VCaP (cell line): ENCODE measurements around the gene LCNL1.

Source experiments
- H3K27ac ChIP-seq: fragments of 450-650 bp; 2 replicates; pipeline ENCODE4 v1.5.1; 2017
- TF ChIP-seq, protein P1 (sequence below): fragments of 450-650 bp; conservative IDR thresholded peaks from 2 replicates; pipeline ENCODE4 v1.5.1; 2017; ENCODE audit warnings: mild to moderate bottlenecking, moderate library complexity

Gene LCNL1

DNA sequence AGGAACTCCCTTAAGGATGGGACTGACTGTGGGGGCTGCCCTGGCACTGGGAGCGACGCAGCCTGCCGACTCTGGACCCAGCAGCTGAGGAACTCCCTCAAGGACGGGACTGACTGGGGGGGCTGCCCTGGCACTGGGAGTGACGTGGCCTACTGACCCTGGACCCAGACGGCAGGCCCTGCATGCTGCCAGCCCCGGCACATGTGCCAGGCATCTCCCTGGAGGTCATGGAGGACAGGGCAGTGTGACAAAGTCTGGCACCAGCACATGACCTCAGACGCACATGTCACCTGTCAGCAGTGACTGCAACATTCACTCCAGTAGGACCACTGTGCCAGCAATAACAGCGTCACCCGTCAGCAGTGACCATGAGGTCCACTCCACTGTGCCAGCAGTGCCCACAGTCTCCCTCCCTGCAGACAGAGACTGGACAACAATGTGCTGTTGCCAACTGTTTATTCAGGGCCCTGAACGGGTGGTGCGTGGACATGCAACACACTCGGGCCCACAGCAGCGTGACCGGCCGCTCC lies 42.7 kb upstream of the LCNL1 start:
- TF ChIP-seq, protein P1, sequence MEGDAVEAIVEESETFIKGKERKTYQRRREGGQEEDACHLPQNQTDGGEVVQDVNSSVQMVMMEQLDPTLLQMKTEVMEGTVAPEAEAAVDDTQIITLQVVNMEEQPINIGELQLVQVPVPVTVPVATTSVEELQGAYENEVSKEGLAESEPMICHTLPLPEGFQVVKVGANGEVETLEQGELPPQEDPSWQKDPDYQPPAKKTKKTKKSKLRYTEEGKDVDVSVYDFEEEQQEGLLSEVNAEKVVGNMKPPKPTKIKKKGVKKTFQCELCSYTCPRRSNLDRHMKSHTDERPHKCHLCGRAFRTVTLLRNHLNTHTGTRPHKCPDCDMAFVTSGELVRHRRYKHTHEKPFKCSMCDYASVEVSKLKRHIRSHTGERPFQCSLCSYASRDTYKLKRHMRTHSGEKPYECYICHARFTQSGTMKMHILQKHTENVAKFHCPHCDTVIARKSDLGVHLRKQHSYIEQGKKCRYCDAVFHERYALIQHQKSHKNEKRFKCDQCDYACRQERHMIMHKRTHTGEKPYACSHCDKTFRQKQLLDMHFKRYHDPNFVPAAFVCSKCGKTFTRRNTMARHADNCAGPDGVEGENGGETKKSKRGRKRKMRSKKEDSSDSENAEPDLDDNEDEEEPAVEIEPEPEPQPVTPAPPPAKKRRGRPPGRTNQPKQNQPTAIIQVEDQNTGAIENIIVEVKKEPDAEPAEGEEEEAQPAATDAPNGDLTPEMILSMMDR, result no peak
- H3K27ac ChIP-seq, result no peak overlapping the region

DNA sequence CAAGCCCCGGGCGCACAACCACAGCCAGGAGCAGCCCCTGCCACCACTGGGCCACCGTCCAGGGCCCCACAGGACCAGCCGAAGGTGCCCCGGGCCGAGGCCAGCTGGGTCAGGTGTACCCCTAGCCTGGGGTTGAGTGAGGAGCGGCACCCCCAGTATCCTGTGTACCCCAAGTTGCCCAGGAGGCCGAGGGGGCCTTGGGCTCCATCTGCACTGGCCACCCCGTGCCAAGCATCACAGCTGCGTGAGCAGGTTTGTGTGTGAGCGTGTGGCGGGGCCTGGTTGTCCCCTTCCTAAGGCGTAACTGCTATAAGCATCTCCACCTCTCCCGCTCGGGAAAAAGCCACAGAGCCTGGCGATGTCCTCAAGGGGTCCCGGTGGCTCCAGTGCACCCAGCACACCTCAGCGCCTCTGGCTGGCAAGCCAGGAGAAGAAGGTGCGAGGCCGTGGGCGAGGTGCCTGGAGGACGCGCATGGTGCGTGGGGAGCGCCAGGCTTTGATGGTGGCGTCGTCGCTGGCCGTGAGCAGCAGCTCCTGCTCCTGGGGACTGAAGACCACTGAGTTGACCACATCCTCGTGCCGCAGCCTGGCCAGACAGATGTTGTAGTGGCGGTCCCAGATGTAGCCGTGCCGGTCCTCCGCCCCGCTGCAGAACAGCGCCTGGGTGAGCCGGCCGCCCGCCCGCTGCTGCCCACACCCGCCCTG lies 42.1 kb upstream of the LCNL1 start:
- TF ChIP-seq, protein P1, result no peak
- H3K27ac ChIP-seq, result no peak overlapping the region

DNA sequence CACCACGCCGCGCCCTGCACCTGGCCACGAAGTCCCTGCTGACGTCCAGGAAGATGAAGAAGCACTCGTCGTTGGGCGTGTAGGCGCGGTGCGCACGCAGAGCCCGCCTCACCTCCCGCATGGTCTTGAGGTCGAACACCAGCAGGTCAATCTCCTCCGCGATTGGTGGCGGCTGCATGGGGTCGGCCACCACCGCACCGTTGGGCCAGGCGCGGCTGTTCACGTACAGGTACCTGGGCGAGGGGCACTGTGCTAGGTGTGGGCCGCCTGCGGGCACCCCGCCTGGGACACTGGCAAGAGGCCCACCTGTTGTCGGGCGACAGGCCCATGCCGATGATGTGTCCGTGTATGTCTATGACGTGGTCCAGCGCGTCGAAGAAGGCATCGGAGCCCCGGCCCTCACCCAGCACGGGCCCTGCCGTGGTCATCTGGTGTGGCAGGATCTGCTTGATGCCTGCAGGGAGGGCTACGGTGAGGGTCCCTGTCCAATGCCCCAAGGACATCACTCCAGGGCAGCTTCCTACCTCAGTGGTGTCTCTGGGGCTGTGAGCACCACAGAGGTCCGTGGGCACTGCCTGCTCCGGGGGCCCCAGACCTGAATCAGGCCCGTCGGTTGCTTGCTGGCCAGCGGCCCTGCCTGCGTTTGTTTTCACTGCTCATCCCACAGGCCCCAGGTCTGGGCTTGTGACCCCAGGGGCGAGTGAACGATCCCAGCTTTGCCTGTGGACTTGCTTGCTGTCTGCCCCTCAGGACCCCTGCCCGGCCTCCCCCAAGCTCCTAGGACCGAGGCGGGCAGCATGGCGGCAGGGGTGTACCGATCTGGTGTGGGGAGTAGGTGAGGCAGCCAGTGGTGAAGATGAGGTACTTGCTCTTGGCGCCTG lies 41.3 kb upstream of the LCNL1 start:
- TF ChIP-seq, protein P1, result no peak
- no peak overlapping the region for H3K27ac ChIP-seq

DNA sequence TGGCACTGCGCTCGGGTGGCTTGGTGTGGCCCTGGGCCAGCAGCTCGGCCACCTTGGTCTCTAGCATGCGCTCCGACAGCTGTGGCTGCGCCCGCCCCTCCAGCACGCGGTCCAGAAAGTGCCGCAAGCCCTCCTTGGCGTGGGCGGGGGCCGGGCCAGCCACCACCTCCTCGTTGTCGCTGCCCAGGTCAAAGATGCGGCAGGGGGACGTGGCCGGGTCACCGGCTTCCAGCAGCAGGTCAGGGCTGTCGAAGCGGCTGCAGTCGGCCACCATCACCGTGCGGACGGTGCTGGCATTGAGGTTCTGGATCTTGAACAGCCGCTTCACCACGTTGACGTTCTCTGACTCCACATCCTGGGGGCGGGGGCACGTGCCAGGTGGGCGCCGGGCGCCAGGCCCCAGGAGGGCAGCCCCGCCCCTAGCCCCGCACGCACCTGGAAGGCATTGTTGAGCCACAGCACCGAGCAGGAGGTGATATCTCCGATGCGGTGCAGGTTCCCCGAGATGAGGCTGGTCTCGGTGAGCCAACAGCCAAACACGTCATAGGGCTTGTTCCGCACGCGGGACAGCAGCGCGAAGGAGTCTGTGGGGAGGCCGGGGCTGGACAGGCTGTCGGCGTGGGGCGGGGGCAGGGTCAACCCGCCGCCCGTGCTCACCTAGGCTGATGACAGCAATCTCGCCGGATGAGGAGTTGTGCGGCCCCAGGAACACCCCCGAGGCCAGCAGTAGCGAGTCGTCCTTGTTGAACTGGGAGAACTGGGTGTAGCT lies 40.5 kb upstream of the LCNL1 start:
- H3K27ac ChIP-seq, result peak overlapping the region; percentile 97; the same call in 1 of the 2 replicates
- TF ChIP-seq, protein P1, result no peak

DNA sequence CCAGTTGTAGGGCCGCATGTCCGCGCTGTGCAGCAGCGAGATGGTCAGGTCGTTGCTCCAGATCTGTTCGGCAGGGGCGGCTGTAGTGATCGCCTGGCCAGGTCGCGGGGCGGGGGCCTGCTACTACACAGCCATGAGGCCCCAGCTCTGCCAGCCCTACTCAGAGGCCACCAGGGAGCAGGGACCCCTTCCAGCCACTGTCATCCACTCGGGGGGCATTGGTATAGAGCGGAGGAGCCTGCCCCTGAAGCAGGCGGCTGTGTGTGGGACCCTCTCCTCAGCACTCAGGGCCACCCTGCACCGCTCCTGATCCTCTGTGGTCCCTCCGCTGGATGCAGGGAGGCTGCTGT lies 39.9 kb upstream of the LCNL1 start:
- peak overlapping the region; percentile 97; the same call in 1 of the 2 replicates for H3K27ac ChIP-seq
- TF ChIP-seq, protein P1, result no peak

DNA sequence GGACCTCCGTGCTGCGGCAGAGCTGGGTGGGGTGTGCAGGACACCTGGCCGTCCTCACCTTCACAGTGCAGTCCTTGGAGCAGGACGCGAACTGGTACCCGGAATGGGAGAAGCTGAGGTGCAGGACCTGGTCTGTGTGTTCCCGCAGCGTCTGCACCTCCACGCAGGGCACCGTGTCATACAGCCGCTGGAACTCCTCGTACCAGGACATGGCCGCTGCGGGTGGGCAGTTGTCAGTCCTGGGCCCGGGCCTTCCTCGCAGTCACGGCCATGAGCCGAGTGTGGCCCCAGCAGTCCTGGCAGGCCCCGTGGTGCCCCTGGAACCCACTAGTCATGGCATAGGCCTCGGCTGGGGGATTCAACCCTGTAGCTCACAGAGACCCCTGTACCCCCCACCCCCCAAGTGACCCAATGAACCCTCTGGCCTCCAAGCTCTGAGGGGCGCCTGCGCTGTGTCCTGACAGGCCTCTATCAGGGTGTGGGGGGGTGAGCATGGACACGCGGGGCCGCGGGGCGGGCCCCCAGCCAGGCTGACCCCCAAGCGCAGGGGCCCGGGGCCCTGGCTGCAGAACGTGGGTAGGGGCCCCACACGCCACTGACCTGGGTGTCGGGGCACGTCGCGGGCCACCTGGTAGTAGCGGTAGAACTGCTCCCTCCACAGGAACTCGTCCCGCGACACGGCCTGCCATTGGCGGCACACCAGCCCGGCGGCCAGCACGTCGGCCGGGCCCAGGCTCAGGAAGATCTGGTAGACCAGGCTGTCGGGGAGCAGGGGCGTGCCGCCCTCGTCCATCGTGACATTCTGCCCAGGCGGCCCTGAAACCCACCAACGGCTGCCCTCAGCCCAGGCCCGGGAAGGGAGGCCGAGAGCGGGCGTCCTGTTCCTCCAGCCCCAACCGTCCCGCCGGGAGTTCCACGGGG lies 39.2 kb upstream of the LCNL1 start:
- peak overlapping the region; percentile 97 for H3K27ac ChIP-seq
- TF ChIP-seq, protein P1, result no peak
